BJ (cell line): Measurements from ENCODE around the gene NPFFR1. TPM values are rescaled to one million over a fixed set of nuclear protein-coding genes. Genes with fewer than 3 reads are reported as not detected.

ENCODE experiments used
- CTCF ChIA-PET: fragments of 350-600 bp; formaldehyde crosslinking; extraction: SDS; loops from one replicate; lab custom pipeline; 2021; ENCODE audit warnings: antibody characterized with exemption, inconsistent platforms; lab: Yijun Ruan, JAX
- POLR2A ChIA-PET: fragments of 300-600 bp; sonication (Branson Sonifier 250); formaldehyde crosslinking; extraction: SDS; loops from one replicate; lab custom pipeline; 2021; ENCODE audit warnings: antibody characterized with exemption; lab: Charles Lee
- DNase-seq: peaks from one replicate; pipeline ENCODE4 v3.0.0-alpha.2; 2011; ENCODE audit warnings: low read depth
- H3K27me3 ChIP-seq: 2 replicates; pipeline ENCODE4 v1.6.0; 2011; ENCODE audit warnings: low read length; ENCODE audit not compliant: control insufficient read depth, insufficient read depth
- H3K36me3 ChIP-seq: 2 replicates; pipeline ENCODE4 v1.5.1; 2011; ENCODE audit warnings: low read length; ENCODE audit not compliant: control insufficient read depth, insufficient read depth
- H3K4me3 ChIP-seq: 2 replicates; pipeline ENCODE4 v1.5.1; 2011; ENCODE audit warnings: low read depth, mild to moderate bottlenecking, control low read depth, low read length
- polyA plus RNA-seq: library from polyadenylated mRNA; depleted of rRNA; stranded (reverse); fragments of >200 nt; gene quantifications from 2 replicates; pipeline ENCODE4 v1.2.3, GENCODE V29; 2011
- TF ChIP-seq, protein P1 (sequence below): IDR thresholded peaks from 2 replicates; pipeline ENCODE4 v1.5.1; 2011; ENCODE audit warnings: low read depth, mild to moderate bottlenecking, control low read depth, inconsistent platforms, low read length, moderate library complexity; ENCODE audit not compliant: insufficient read depth

The NPFFR1 gene
- polyA plus RNA-seq, 1 experiment: not detected

DNA sequence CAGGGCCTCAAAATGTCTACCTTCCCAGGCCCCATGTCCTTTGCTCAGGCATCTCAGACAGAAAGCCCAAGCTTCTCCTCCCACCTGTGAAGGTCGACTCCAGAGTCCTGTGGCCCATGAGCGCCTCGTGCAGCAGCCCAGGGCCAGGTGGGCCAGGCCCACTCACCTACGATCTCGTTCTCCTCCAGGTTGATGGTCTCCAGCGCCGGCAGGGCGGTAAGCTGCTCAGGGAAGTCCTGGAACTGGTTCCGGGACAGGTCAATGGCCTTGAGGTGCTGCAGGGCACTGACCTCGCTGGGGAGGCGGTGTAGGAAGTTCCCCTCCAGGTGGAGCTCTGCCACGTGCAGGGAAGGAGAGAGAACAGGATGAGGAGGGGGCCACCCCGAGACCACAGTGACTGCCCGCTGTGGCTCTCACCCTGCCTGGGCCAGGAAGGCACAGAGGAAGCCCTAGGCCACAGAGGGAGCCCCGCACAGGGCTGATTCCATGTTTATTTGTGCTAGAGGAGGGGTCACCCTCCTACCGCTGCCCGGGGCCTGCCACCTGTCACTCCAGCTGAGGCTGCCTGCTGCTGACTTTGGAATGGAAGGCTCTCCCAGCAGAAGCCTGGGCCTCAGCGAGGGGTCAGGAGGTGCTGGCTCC, 40.0 kb upstream of the NPFFR1 start:
- no peak for DNase-seq
- ChIA-PET CTCF (interaction anchor here (0.7 kb wide), 1 partner anchor 41 kb away, joined by 4 read pairs; no protein-coding TSS in a partner anchor), POLR2A (no interaction called here)
- Histone ChIP-seq H3K36me3 (no peaks in the 10 kb centered on the region), H3K4me3 (no peak overlapping the region), H3K27me3 (no peaks in the 10 kb centered on the region)
- TF ChIP-seq, protein P1, sequence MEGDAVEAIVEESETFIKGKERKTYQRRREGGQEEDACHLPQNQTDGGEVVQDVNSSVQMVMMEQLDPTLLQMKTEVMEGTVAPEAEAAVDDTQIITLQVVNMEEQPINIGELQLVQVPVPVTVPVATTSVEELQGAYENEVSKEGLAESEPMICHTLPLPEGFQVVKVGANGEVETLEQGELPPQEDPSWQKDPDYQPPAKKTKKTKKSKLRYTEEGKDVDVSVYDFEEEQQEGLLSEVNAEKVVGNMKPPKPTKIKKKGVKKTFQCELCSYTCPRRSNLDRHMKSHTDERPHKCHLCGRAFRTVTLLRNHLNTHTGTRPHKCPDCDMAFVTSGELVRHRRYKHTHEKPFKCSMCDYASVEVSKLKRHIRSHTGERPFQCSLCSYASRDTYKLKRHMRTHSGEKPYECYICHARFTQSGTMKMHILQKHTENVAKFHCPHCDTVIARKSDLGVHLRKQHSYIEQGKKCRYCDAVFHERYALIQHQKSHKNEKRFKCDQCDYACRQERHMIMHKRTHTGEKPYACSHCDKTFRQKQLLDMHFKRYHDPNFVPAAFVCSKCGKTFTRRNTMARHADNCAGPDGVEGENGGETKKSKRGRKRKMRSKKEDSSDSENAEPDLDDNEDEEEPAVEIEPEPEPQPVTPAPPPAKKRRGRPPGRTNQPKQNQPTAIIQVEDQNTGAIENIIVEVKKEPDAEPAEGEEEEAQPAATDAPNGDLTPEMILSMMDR: no peak

DNA sequence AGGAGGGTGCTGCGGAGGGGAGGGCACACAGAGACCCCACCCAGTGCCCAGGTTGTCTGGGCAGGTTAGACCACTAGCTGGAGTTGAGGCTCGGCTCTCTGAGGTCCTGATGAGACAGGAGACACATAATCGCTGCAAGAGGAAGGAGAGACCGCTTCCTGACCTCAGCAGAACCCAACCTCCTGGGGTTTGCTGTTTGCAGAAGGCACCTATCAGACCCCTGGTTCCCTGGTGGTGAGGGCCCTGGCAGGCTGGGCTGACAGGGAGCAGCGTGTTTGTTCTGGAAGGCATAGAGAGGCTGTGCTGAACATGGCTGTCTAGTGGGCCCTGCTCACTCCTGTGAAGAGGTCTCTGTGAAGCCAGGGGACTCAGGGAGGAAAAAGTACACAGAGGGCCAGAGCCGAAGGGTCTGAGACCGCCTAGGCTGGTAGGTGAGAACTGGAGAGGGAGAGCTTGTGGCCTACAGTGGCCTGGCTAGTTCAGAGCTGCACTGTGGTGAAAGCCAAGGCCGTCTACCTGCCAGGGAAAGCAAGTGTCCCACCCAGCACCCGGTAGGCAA, 39.4 kb upstream of the NPFFR1 start:
- Histone ChIP-seq H3K4me3 (no peak overlapping the region), H3K27me3 (no peaks in the 10 kb centered on the region), H3K36me3 (no peaks in the 10 kb centered on the region)
- TF ChIP-seq, protein P1: no peak
- DNase-seq: no peak
- ChIA-PET CTCF (no interaction called here), POLR2A (no interaction called here)

DNA sequence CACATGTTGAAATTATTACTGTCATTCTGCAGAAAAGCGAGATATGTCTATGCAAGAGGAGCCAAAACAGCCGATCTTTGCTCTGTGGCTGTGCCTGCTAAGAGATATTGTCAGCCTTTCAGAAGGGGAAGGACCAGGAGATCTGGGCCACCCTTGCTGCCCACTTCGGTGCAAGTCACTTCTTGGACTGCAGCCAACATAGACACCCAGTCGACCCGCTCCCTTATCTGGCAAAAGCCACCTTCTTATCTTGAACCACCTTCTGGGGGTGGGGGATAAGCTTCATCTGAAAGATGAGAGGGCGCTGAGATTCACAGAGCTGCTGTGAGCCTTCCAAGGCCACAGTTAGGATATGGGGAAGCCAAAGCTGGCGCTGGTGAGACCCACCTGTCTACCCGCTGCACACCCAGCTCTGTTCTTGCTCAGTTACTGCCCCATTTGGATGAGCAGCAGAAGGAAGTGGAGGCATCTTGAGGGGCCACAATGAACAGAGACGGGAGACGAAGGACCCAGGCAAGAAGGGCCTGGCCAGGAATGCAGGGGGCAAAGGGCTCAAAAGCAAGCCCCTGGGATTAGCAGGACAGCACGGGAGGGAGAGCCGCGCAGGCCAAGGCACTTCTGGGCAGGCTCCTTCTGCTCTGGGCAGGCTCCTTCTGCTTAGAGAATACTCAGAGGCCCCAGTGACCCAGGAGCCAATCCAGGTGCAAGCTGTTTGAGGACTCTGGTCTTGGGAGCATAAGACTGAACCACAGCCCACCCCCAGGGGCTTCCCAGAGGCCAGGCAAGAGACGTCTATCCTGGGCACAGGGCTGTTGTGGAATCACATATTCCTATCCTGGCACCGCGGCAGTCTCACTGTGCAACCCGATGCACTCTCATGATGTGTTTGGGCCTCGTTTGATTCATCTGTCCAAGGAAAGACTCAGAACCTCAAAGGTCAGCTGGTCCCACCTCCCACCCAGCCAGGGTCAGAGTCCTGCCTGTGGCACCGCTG, 38.4 kb upstream of the NPFFR1 start:
- ChIA-PET CTCF (interaction anchor here (1.0 to 1.3 kb wide), 2 partner anchors 10 to 13 kb away, joined by 3 to 4 read pairs; no protein-coding TSS in a partner anchor), POLR2A (no interaction called here)
- Histone ChIP-seq H3K4me3 (no peak overlapping the region), H3K27me3 (no peaks in the 10 kb centered on the region), H3K36me3 (no peaks in the 10 kb centered on the region)
- TF ChIP-seq, protein P1: no peak
- no peak for DNase-seq

DNA sequence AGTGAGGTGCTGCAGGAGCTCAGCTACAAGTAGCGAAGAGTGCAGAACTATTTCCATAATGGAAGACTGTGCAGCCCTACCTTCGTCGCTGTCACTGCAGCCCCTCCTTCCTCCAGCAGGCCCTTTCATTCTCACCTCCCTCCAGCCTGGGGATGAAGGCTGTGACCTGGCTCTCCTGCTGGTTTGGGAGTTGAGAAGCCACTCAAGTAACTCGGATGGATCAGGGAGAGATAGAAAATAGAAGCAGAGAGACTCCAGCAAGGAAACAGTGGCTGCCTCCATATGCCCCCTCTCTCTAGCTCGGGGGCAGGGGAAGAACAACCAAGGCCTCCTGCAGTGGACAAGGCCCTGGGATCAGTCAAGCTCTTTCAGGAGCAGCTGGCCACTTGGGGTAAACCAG, 37.4 kb upstream of the NPFFR1 start:
- POLR2A ChIA-PET: no interaction called here

More for the DNA sequence above, 37.4 kb upstream of the NPFFR1 start:
- CTCF ChIA-PET: interaction anchor here (1.0 to 1.3 kb wide), 2 partner anchors 8 to 10 kb away, joined by 4 read pairs; no protein-coding TSS in a partner anchor
- no peak for DNase-seq
- Histone ChIP-seq H3K27me3 (no peaks in the 10 kb centered on the region), H3K4me3 (no peak overlapping the region), H3K36me3 (no peaks in the 10 kb centered on the region)
- TF ChIP-seq, protein P1: no peak
